GM18507 (cell line): ENCODE results near the gene PHF14.

Source experiments
- DNase-seq: peaks from one replicate; pipeline ENCODE4 v3.0.0; 2011; ENCODE audit warnings: low read depth; ENCODE audit not compliant: insufficient read length; ENCODE audit errors: extremely low spot score
- FAIRE-seq: peaks from 2 replicates; lab custom pipeline; 2011; peaks lifted over from hg19 to GRCh38; lab: Jason Lieb, UNC

The PHF14 gene

GRCh38 chr7:11079907-11080306, 106.2 kb downstream of the PHF14 start:
- FAIRE-seq (no peak), DNase-seq (no peak)

GRCh38 chr7:11082121-11082520, 108.4 kb downstream of the PHF14 start:
- no peak for DNase-seq
- FAIRE-seq = no peak

- FAIRE-seq = no peak
- DNase-seq = no peak
Measured at GRCh38 chr7:11082552-11083213, 109.0 kb downstream of the PHF14 start.

- no peak for DNase-seq
- FAIRE-seq = no peak
Measured at GRCh38 chr7:11083214-11083568, 109.5 kb downstream of the PHF14 start.

GRCh38 chr7:11104578-11104977, 130.9 kb downstream of the PHF14 start:
- FAIRE-seq (no peak), DNase-seq (no peak)

GRCh38 chr7:11109659-11110058, 136.0 kb downstream of the PHF14 start:
- DNase-seq (no peak), FAIRE-seq (no peak)

- DNase-seq (no peak), FAIRE-seq (peak; percentile 62)
Measured at GRCh38 chr7:11120068-11120664, 146.5 kb downstream of the PHF14 start.

GRCh38 chr7:11120675-11121220, 147.1 kb downstream of the PHF14 start:
- FAIRE-seq (no peak), DNase-seq (no peak)

- no peak for DNase-seq
- no peak for FAIRE-seq
Measured at GRCh38 chr7:11124856-11125559, 151.3 kb downstream of the PHF14 start.

GRCh38 chr7:11127114-11127785, 153.6 kb downstream of the PHF14 start:
- no peak for DNase-seq
- FAIRE-seq = no peak

GRCh38 chr7:11127988-11128387, 154.3 kb downstream of the PHF14 start:
- FAIRE-seq (peak; percentile 12), DNase-seq (no peak)

GRCh38 chr7:11128498-11128897, 154.8 kb downstream of the PHF14 start:
- FAIRE-seq = no peak
- no peak for DNase-seq

GRCh38 chr7:11130012-11130411, 156.3 kb downstream of the PHF14 start:
- no peak for DNase-seq
- FAIRE-seq = no peak

- DNase-seq (no peak), FAIRE-seq (no peak)
Measured at GRCh38 chr7:11130601-11131000, 156.9 kb downstream of the PHF14 start.

- DNase-seq (no peak), FAIRE-seq (no peak)
Measured at GRCh38 chr7:11133436-11133959, 159.8 kb downstream of the PHF14 start.

GRCh38 chr7:11135573-11135972, 161.9 kb downstream of the PHF14 start:
- no peak for FAIRE-seq
- DNase-seq = no peak

GRCh38 chr7:11141541-11141940, 167.9 kb downstream of the PHF14 start:
- no peak for FAIRE-seq
- DNase-seq = no peak

- FAIRE-seq (peak; percentile 15), DNase-seq (no peak)
Measured at GRCh38 chr7:11153694-11154093, 180.0 kb downstream of the PHF14 start.

- no peak for FAIRE-seq
- DNase-seq = no peak
Measured at GRCh38 chr7:11155883-11156282, 182.2 kb downstream of the PHF14 start.

- FAIRE-seq (no peak), DNase-seq (no peak)
Measured at GRCh38 chr7:11161499-11161898, 187.8 kb downstream of the PHF14 start.
